ENCODE data around the gene STK17B. TPM values are rescaled to one million over a fixed set of nuclear protein-coding genes. Genes with fewer than 3 reads are reported as not detected.

The STK17B gene
- total RNA-seq, 2 experiments from 2014 or later, result 329 to 403 TPM

GRCh38 chr2:196145256-196145655 lies 26.1 kb downstream of the STK17B start:
- peaks cover 87% of the 10 kb centered on the region for H3K36me3 Mint-ChIP-seq (ENCODE audit: low read depth)
- no peak for DNase-seq
- H3K4me3 Mint-ChIP-seq, result peak overlapping the region; percentile 0
- CTCF ChIA-PET, result interaction anchor here (3.6 kb wide), 1 partner anchor 14 kb away, joined by 11 read pairs; no protein-coding TSS in a partner anchor
- H3K27me3 Mint-ChIP-seq, result no peaks in the 10 kb centered on the region
- peaks cover 74% of the 10 kb centered on the region for H3K4me1 Mint-ChIP-seq
- peak overlapping the region; percentile 20 for H3K27ac Mint-ChIP-seq
- POLR2A ChIA-PET, result no interaction called here
- H3K9me3 Mint-ChIP-seq, result no peaks in the 10 kb centered on the region

GRCh38 chr2:196144513-196145126 lies 26.8 kb downstream of the STK17B start:
- Mint-ChIP-seq H3K4me3 (no peak overlapping the region), H3K27me3 (no peaks in the 10 kb centered on the region), H3K9me3 (no peaks in the 10 kb centered on the region), H3K4me1 (peaks cover 71% of the 10 kb centered on the region), H3K36me3 (ENCODE audit: low read depth) (peaks cover 87% of the 10 kb centered on the region), H3K27ac (peak overlapping the region; percentile 20)
- ChIA-PET POLR2A (no interaction called here), CTCF (interaction anchor here (3.6 kb wide), 1 partner anchor 14 kb away, joined by 11 read pairs; no protein-coding TSS in a partner anchor)
- no peak for DNase-seq

GRCh38 chr2:196143730-196144131 lies 27.6 kb downstream of the STK17B start:
- POLR2A ChIA-PET, result no interaction called here
- Mint-ChIP-seq H3K9me3 (no peaks in the 10 kb centered on the region), H3K27me3 (no peaks in the 10 kb centered on the region), H3K4me3 (no peak overlapping the region), H3K4me1 (peaks cover 64% of the 10 kb centered on the region), H3K27ac (no peak overlapping the region), H3K36me3 (ENCODE audit: low read depth) (peaks cover 85% of the 10 kb centered on the region)
- DNase-seq, result no peak
- CTCF ChIA-PET, result interaction anchor here (0.5 to 3.6 kb wide), 4 partner anchors 8 to 58 kb away, joined by 3 to 11 read pairs (median 3); no protein-coding TSS in a partner anchor

GRCh38 chr2:196142825-196143224 lies 28.6 kb downstream of the STK17B start:
- no peak for DNase-seq
- H3K9me3 Mint-ChIP-seq, result no peaks in the 10 kb centered on the region
- ChIA-PET CTCF (interaction anchor here (0.7 to 3.6 kb wide), 2 partner anchors 13 to 16 kb away, joined by 3 to 11 read pairs; no protein-coding TSS in a partner anchor), POLR2A (no interaction called here)
- H3K36me3 Mint-ChIP-seq (ENCODE audit: low read depth), result peaks cover 88% of the 10 kb centered on the region
- H3K27ac Mint-ChIP-seq, result peak overlapping the region; percentile 55
- H3K4me1 Mint-ChIP-seq, result peaks cover 67% of the 10 kb centered on the region
- H3K27me3 Mint-ChIP-seq, result no peaks in the 10 kb centered on the region
- no peak overlapping the region for H3K4me3 Mint-ChIP-seq

- DNase-seq, result no peak
- Mint-ChIP-seq H3K9me3 (no peaks in the 10 kb centered on the region), H3K36me3 (ENCODE audit: low read depth) (peaks cover 89% of the 10 kb centered on the region), H3K27ac (peak overlapping the region; percentile 54), H3K27me3 (no peaks in the 10 kb centered on the region), H3K4me1 (peaks cover 59% of the 10 kb centered on the region), H3K4me3 (no peak overlapping the region)
- ChIA-PET POLR2A (no interaction called here), CTCF (no interaction called here)
Observed at GRCh38 chr2:196140213-196140612, 31.2 kb downstream of the STK17B start.

GRCh38 chr2:196137271-196137670 lies 34.1 kb downstream of the STK17B start:
- H3K27ac Mint-ChIP-seq, result no peak overlapping the region
- POLR2A ChIA-PET, result no interaction called here
- no peaks in the 10 kb centered on the region for H3K27me3 Mint-ChIP-seq
- CTCF ChIA-PET, result interaction anchor here (1.4 kb wide), 1 partner anchor 20 kb away, joined by 4 read pairs; no protein-coding TSS in a partner anchor
- DNase-seq, result no peak
- H3K36me3 Mint-ChIP-seq (ENCODE audit: low read depth), result peaks cover 90% of the 10 kb centered on the region
- H3K4me3 Mint-ChIP-seq, result no peak overlapping the region
- peaks cover 12% of the 10 kb centered on the region for H3K9me3 Mint-ChIP-seq
- H3K4me1 Mint-ChIP-seq, result peaks cover 45% of the 10 kb centered on the region

- H3K36me3 Mint-ChIP-seq (ENCODE audit: low read depth), result peaks cover 92% of the 10 kb centered on the region
- no peak overlapping the region for H3K27ac Mint-ChIP-seq
- peaks cover 24% of the 10 kb centered on the region for H3K9me3 Mint-ChIP-seq
- no peak for DNase-seq
- no peak overlapping the region for H3K4me3 Mint-ChIP-seq
- ChIA-PET CTCF (no interaction called here), POLR2A (no interaction called here)
- H3K4me1 Mint-ChIP-seq, result peaks cover 52% of the 10 kb centered on the region
- no peaks in the 10 kb centered on the region for H3K27me3 Mint-ChIP-seq
Observed at GRCh38 chr2:196136151-196136550, 35.2 kb downstream of the STK17B start.

- ChIA-PET POLR2A (no interaction called here), CTCF (interaction anchor here (0.5 to 1.4 kb wide), 6 partner anchors 15 to 202 kb away, joined by 3 to 4 read pairs (median 3); no protein-coding TSS in a partner anchor)
- Mint-ChIP-seq H3K4me3 (peak overlapping the region; percentile 28), H3K4me1 (peaks cover 28% of the 10 kb centered on the region), H3K27ac (peak overlapping the region; percentile 73), H3K27me3 (no peaks in the 10 kb centered on the region), H3K9me3 (peaks cover 52% of the 10 kb centered on the region), H3K36me3 (ENCODE audit: low read depth) (peaks cover 78% of the 10 kb centered on the region)
- DNase-seq, result peak; percentile 59
Observed at GRCh38 chr2:196131949-196132925, 39.1 kb downstream of the STK17B start.

- Mint-ChIP-seq H3K4me3 (peak overlapping the region; percentile 23), H3K36me3 (ENCODE audit: low read depth) (peaks cover 70% of the 10 kb centered on the region)
- POLR2A ChIA-PET, result no interaction called here
Observed at GRCh38 chr2:196131384-196131937, 39.9 kb downstream of the STK17B start.

GRCh38 chr2:196130039-196130825 lies 41.1 kb downstream of the STK17B start:
- no peak overlapping the region for H3K27ac Mint-ChIP-seq
- DNase-seq, result no peak
- peaks cover 23% of the 10 kb centered on the region for H3K4me1 Mint-ChIP-seq
- H3K9me3 Mint-ChIP-seq, result peaks cover 55% of the 10 kb centered on the region
- ChIA-PET CTCF (interaction anchor here (0.6 to 1.4 kb wide), 3 partner anchors 12 to 653 kb away, joined by 3 read pairs; no protein-coding TSS in a partner anchor), POLR2A (no interaction called here)
- peaks cover 59% of the 10 kb centered on the region for H3K36me3 Mint-ChIP-seq (ENCODE audit: low read depth)
- H3K27me3 Mint-ChIP-seq, result no peaks in the 10 kb centered on the region
- no peak overlapping the region for H3K4me3 Mint-ChIP-seq

More at GRCh38 chr2:196131384-196131937, 39.9 kb downstream of the STK17B start:
- Mint-ChIP-seq H3K27ac (peak overlapping the region; percentile 73), H3K9me3 (peaks cover 55% of the 10 kb centered on the region), H3K27me3 (no peaks in the 10 kb centered on the region), H3K4me1 (peaks cover 23% of the 10 kb centered on the region)
- CTCF ChIA-PET, result interaction anchor here (0.5 to 1.4 kb wide), 4 partner anchors 27 to 203 kb away, joined by 3 to 4 read pairs (median 3); no protein-coding TSS in a partner anchor
- peak; percentile 82 for DNase-seq

GRCh38 chr2:196128749-196129148 lies 42.6 kb downstream of the STK17B start:
- ChIA-PET POLR2A (no interaction called here), CTCF (no interaction called here)
- peaks cover 16% of the 10 kb centered on the region for H3K4me1 Mint-ChIP-seq
- no peak for DNase-seq
- H3K27ac Mint-ChIP-seq, result no peak overlapping the region
- H3K9me3 Mint-ChIP-seq, result peaks cover 54% of the 10 kb centered on the region
- no peak overlapping the region for H3K4me3 Mint-ChIP-seq
- H3K27me3 Mint-ChIP-seq, result no peaks in the 10 kb centered on the region
- H3K36me3 Mint-ChIP-seq (ENCODE audit: low read depth), result peaks cover 45% of the 10 kb centered on the region

- H3K27ac Mint-ChIP-seq, result no peak overlapping the region
- peaks cover 15% of the 10 kb centered on the region for H3K36me3 Mint-ChIP-seq (ENCODE audit: low read depth)
- no peak for DNase-seq
- ChIA-PET CTCF (no interaction called here), POLR2A (no interaction called here)
- H3K4me1 Mint-ChIP-seq, result no peaks in the 10 kb centered on the region
- peaks cover 29% of the 10 kb centered on the region for H3K9me3 Mint-ChIP-seq
- no peak overlapping the region for H3K4me3 Mint-ChIP-seq
- no peaks in the 10 kb centered on the region for H3K27me3 Mint-ChIP-seq
Observed at GRCh38 chr2:196125596-196125995, 45.8 kb downstream of the STK17B start.
